H9 (cell line): ENCODE data around the gene HDAC6. TPM values are rescaled to one million over a fixed set of nuclear protein-coding genes. Genes with fewer than 3 reads are reported as not detected.

Experiments
- DNase-seq: peaks from one replicate; pipeline ENCODE4 v3.0.0-alpha.2; 2017
- H2AFZ ChIP-seq: one replicate; pipeline ENCODE4 v1.6.1; 2013; ENCODE audit warnings: mild to moderate bottlenecking, low read length, control low read depth, moderate library complexity
- H2AK5ac ChIP-seq: 2 replicates; pipeline ENCODE4 v1.6.1; 2013; ENCODE audit warnings: low read length, control low read depth, mixed read lengths; ENCODE audit not compliant: insufficient read length
- H2BK120ac ChIP-seq: one replicate; pipeline ENCODE4 v1.6.1; 2013; ENCODE audit warnings: low read depth, mild to moderate bottlenecking, low read length, control low read depth, inconsistent platforms; ENCODE audit not compliant: poor library complexity, severe bottlenecking
- H2BK12ac ChIP-seq: 2 replicates; pipeline ENCODE4 v1.6.1; 2013; ENCODE audit warnings: low read length, control low read depth, mixed read lengths, low read depth; ENCODE audit not compliant: insufficient read length
- H2BK15ac ChIP-seq: 2 replicates; pipeline ENCODE4 v1.6.1; 2013; ENCODE audit warnings: low read depth, low read length, control low read depth
- H2BK20ac ChIP-seq: one replicate; pipeline ENCODE4 v1.6.1; 2013; ENCODE audit warnings: low read depth, mild to moderate bottlenecking, low read length, control low read depth, inconsistent platforms; ENCODE audit not compliant: poor library complexity, severe bottlenecking
- H2BK5ac ChIP-seq: 2 replicates; pipeline ENCODE4 v1.6.1; 2013; ENCODE audit warnings: low read length, control low read depth, mixed read lengths; ENCODE audit not compliant: insufficient read length
- H3K14ac ChIP-seq: 2 replicates; pipeline ENCODE4 v1.6.1; 2013; ENCODE audit warnings: low read length, control low read depth; ENCODE audit not compliant: insufficient read depth
- H3K18ac ChIP-seq: 2 replicates; pipeline ENCODE4 v1.6.1; 2013; ENCODE audit warnings: low read depth, mild to moderate bottlenecking, mixed read lengths, low read length, control low read depth; ENCODE audit not compliant: insufficient read length
- H3K23ac ChIP-seq: 2 replicates; pipeline ENCODE4 v1.6.1; 2013; ENCODE audit warnings: low read length, control low read depth, mixed read lengths, low read depth; ENCODE audit not compliant: insufficient read length
- H3K23me2 ChIP-seq: 2 replicates; pipeline ENCODE4 v1.6.1; 2013; ENCODE audit warnings: low read depth, mild to moderate bottlenecking, mixed read lengths, low read length, control low read depth; ENCODE audit not compliant: insufficient read length, poor library complexity, severe bottlenecking
- H3K27ac ChIP-seq: 2 replicates; pipeline ENCODE4 v1.5.1; 2013; ENCODE audit warnings: low read length, control low read depth, mixed read lengths, low read depth; ENCODE audit not compliant: insufficient read length
- H3K27me3 ChIP-seq: 2 replicates; pipeline ENCODE4 v1.6.1; 2013; ENCODE audit warnings: low read length, control low read depth, inconsistent platforms; ENCODE audit not compliant: insufficient read depth
- H3K4ac ChIP-seq: 2 replicates; pipeline ENCODE4 v1.6.1; 2013; ENCODE audit warnings: low read depth, mild to moderate bottlenecking, control low read depth, inconsistent platforms, low read length, moderate library complexity
- H3K4me1 ChIP-seq: 2 replicates; pipeline ENCODE4 v1.6.1; 2013; ENCODE audit warnings: low read length, control low read depth, inconsistent platforms; ENCODE audit not compliant: insufficient read depth
- H3K4me2 ChIP-seq: 2 replicates; pipeline ENCODE4 v1.6.1; 2013; ENCODE audit warnings: low read length, control low read depth, mixed read lengths; ENCODE audit not compliant: insufficient read length, insufficient read depth
- H3K56ac ChIP-seq: 2 replicates; pipeline ENCODE4 v1.6.1; 2013; ENCODE audit warnings: low read depth, mild to moderate bottlenecking, mixed read lengths, low read length, control low read depth; ENCODE audit not compliant: insufficient read length
- H3K79me1 ChIP-seq: 2 replicates; pipeline ENCODE4 v1.6.1; 2013; ENCODE audit warnings: low read depth, mild to moderate bottlenecking, moderate library complexity, low read length, control low read depth, inconsistent platforms; ENCODE audit not compliant: insufficient read depth, poor library complexity, severe bottlenecking
- H3K79me2 ChIP-seq: 2 replicates; pipeline ENCODE4 v1.6.1; 2013; ENCODE audit warnings: low read length, control low read depth, inconsistent platforms; ENCODE audit not compliant: insufficient read depth
- H3K9ac ChIP-seq: 2 replicates; pipeline ENCODE4 v1.6.1; 2013; ENCODE audit warnings: low read length, control low read depth, mixed read lengths; ENCODE audit not compliant: insufficient read length; ENCODE audit errors: extremely low read depth
- H3K9me3 ChIP-seq: one replicate; pipeline ENCODE4 v1.6.1; 2013; ENCODE audit warnings: low read depth, low read length, inconsistent platforms; ENCODE audit not compliant: control insufficient read depth
- H3T11ph ChIP-seq: one replicate; pipeline ENCODE4 v1.6.1; 2013; ENCODE audit warnings: mild to moderate bottlenecking, low read length, control low read depth, inconsistent platforms
- H4K20me1 ChIP-seq: one replicate; pipeline ENCODE4 v1.6.1; 2013; ENCODE audit not compliant: control insufficient read depth, insufficient read length, insufficient read depth
- H4K5ac ChIP-seq: 2 replicates; pipeline ENCODE4 v1.6.1; 2013; ENCODE audit warnings: low read depth, mild to moderate bottlenecking, mixed read lengths, low read length, control low read depth; ENCODE audit not compliant: insufficient read length
- H4K8ac ChIP-seq: replicated peaks from 2 replicates; pipeline ENCODE4 v1.6.1; 2013; ENCODE audit warnings: low read length, control low read depth, mixed read lengths, low read depth; ENCODE audit not compliant: insufficient read length
- H4K91ac ChIP-seq: 2 replicates; pipeline ENCODE4 v1.6.1; 2013; ENCODE audit warnings: low read depth, mild to moderate bottlenecking, moderate library complexity, mixed read lengths, low read length, control low read depth; ENCODE audit not compliant: insufficient read length
- H3K27ac Mint-ChIP-seq, 3 experiments: 2 replicates in 2 of 3; 3 replicates in 1 of 3; pipeline ENCODE4 v1.8.0; 2020 to 2021; ENCODE audit warnings: mixed read lengths in 3 of 3, mild to moderate bottlenecking in 1 of 3, moderate library complexity in 1 of 3
- H3K27me3 Mint-ChIP-seq: 2 replicates; pipeline ENCODE4 v1.8.0; 2021; ENCODE audit warnings: low read depth, mild to moderate bottlenecking, moderate library complexity, mixed read lengths
- H3K36me3 Mint-ChIP-seq, 3 experiments: 2 replicates in 2 of 3; 3 replicates in 1 of 3; pipeline ENCODE4 v1.8.0; 2020 to 2021; ENCODE audit warnings: low read depth in 3 of 3, mixed read lengths in 3 of 3; ENCODE audit not compliant: insufficient read depth in 1 of 3
- H3K4me1 Mint-ChIP-seq, 2 experiments: 2 replicates each; pipeline ENCODE4 v1.8.0; 2020; ENCODE audit warnings: mixed read lengths in 2 of 2
- H3K4me3 Mint-ChIP-seq, 2 experiments: 2 replicates in 1 of 2; 3 replicates in 1 of 2; pipeline ENCODE4 v1.8.0; 2020 to 2021; ENCODE audit warnings: mild to moderate bottlenecking in 2 of 2, mixed read lengths in 2 of 2, moderate library complexity in 1 of 2
- H3K9me3 Mint-ChIP-seq, 2 experiments: 2 replicates in 1 of 2; 3 replicates in 1 of 2; pipeline ENCODE4 v1.8.0; 2020; ENCODE audit warnings: mild to moderate bottlenecking in 2 of 2, mixed read lengths in 2 of 2, moderate library complexity in 1 of 2
- CTCF ChIP-seq: fragments of 200-600 bp; sonication (generic); conservative IDR thresholded peaks from 3 replicates; pipeline ENCODE4 v1.8.0; 2021; ENCODE audit warnings: antibody characterized with exemption, mild to moderate bottlenecking
- WGBS: extraction: QIAGEN DNeasy Blood & Tissue Kit; methylation state at CpG from one replicate; pipeline ENCODE4 v1.1.7; 2013; ENCODE audit warnings: missing lambda C conversion rate, low lambda C conversion rate, mixed read lengths; ENCODE audit not compliant: insufficient read length; ENCODE audit errors: extremely low coverage; 5-methylcytosine and 5-hydroxymethylcytosine counted together
- total RNA-seq: library from RNA; stranded (reverse); gene quantifications from 2 replicates; pipeline ENCODE4 v1.2.1, GENCODE V29; 2021

The HDAC6 gene
- total RNA-seq, 1 experiment from 2014 or later, result 52.8 TPM

GRCh38 chrX:48848847-48849246 lies 47.0 kb downstream of the HDAC6 start:
- no peak overlapping the region for H3K4ac ChIP-seq
- no peaks in the 10 kb centered on the region for H3K79me2 ChIP-seq
- no peak overlapping the region for H4K5ac ChIP-seq
- Mint-ChIP-seq H3K36me3 (peaks cover 11 to 16% (median 16%) of the 10 kb centered on the region in 3 experiments; a peak in 6 of 7 replicates), H3K4me1 (no peaks in the 10 kb centered on the region), H3K9me3 (peaks cover 66 to 79% of the 10 kb centered on the region in 2 experiments), H3K27ac (no peak overlapping the region), H3K4me3 (no peak overlapping the region), H3K27me3 (no peaks in the 10 kb centered on the region; the same call in 1 of the 2 replicates)
- H2BK5ac ChIP-seq, result no peak overlapping the region
- no peak overlapping the region for H3K14ac ChIP-seq
- no peaks in the 10 kb centered on the region for H4K20me1 ChIP-seq
- H3K4me1 ChIP-seq, result no peaks in the 10 kb centered on the region
- no peak overlapping the region for H3K56ac ChIP-seq
- H2BK20ac ChIP-seq, result no peak overlapping the region
- H2BK12ac ChIP-seq, result no peak overlapping the region
- H3K27ac ChIP-seq, result no peak overlapping the region
- H3T11ph ChIP-seq, result no peak overlapping the region
- no peak overlapping the region for H2BK15ac ChIP-seq
- no peak overlapping the region for H3K18ac ChIP-seq
- no peak overlapping the region for H2AK5ac ChIP-seq
- no peak overlapping the region for H2AFZ ChIP-seq
- H4K8ac ChIP-seq, result no peak overlapping the region
- no peak overlapping the region for H3K9ac ChIP-seq
- no peak for DNase-seq
- no peak overlapping the region for H3K23ac ChIP-seq
- WGBS, result no CpG with 5 or more reads among the region's 1 CpG
- no peaks in the 10 kb centered on the region for H3K23me2 ChIP-seq
- no peak overlapping the region for H4K91ac ChIP-seq
- H3K4me2 ChIP-seq, result no peak overlapping the region
- H3K9me3 ChIP-seq, result peaks cover 14% of the 10 kb centered on the region
- H2BK120ac ChIP-seq, result no peak overlapping the region
- no peaks in the 10 kb centered on the region for H3K27me3 ChIP-seq
- no peak for TF ChIP-seq CTCF
- H3K79me1 ChIP-seq, result no peaks in the 10 kb centered on the region
